GM21529 (cell line): ENCODE results near the gene COX14.
"Not testable (repeated sequence)": the region's sequence is repeated elsewhere in the genome, so short reads cannot be mapped to it uniquely, and the experiment has no call there.

Experiments
- ATAC-seq: cut with Tn5 transposase; IDR thresholded peaks from one replicate; pipeline ENCODE4 v1.9.1; 2021; ENCODE audit not compliant: unreplicated experiment

COX14 gene

GRCh38 chr12:50107416-50108268 lies 4.4 kb upstream of the COX14 start:
- no peak for ATAC-seq

GRCh38 chr12:50109319-50109718 lies 2.7 kb upstream of the COX14 start:
- no peak for ATAC-seq

- ATAC-seq: no peak
Observed at GRCh38 chr12:50110127-50110761, 1.8 kb upstream of the COX14 start.

- ATAC-seq: peak; percentile 17
Observed at GRCh38 chr12:50110762-50111351, 1.2 kb upstream of the COX14 start.

GRCh38 chr12:50111395-50111692 lies 692 bp upstream of the COX14 start:
- ATAC-seq: peak; percentile 2

GRCh38 chr12:50112456-50113218 lies 601 bp downstream of the COX14 start:
- peak; percentile 2 for ATAC-seq

GRCh38 chr12:50117057-50117622 lies 5.1 kb downstream of the COX14 start:
- no peak for ATAC-seq

- ATAC-seq: no peak
Observed at GRCh38 chr12:50119387-50119786, 7.4 kb downstream of the COX14 start.

GRCh38 chr12:50120521-50120920 lies 8.5 kb downstream of the COX14 start:
- ATAC-seq: no peak

GRCh38 chr12:50120953-50121352 lies 8.9 kb downstream of the COX14 start:
- no peak for ATAC-seq

GRCh38 chr12:50121641-50122040 lies 9.6 kb downstream of the COX14 start:
- ATAC-seq: no peak

- no peak for ATAC-seq
Observed at GRCh38 chr12:50123203-50123602, 11.2 kb downstream of the COX14 start.

- no peak for ATAC-seq
Observed at GRCh38 chr12:50127546-50127945, 15.5 kb downstream of the COX14 start.

GRCh38 chr12:50129290-50129689 lies 17.3 kb downstream of the COX14 start:
- ATAC-seq: no peak

- no peak for ATAC-seq
Observed at GRCh38 chr12:50132505-50133135, 20.6 kb downstream of the COX14 start.

GRCh38 chr12:50142993-50143392 lies 31.0 kb downstream of the COX14 start:
- no peak for ATAC-seq

- ATAC-seq: no peak
Observed at GRCh38 chr12:50145439-50145838, 33.4 kb downstream of the COX14 start.

GRCh38 chr12:50147281-50147680 lies 35.2 kb downstream of the COX14 start:
- no peak for ATAC-seq

GRCh38 chr12:50148011-50148410 lies 36.0 kb downstream of the COX14 start:
- ATAC-seq: not testable (repeated sequence)

- no peak for ATAC-seq
Observed at GRCh38 chr12:50149311-50149710, 37.3 kb downstream of the COX14 start.
